Measurements from ENCODE around the gene RASL10A.

RASL10A gene

GRCh38 chr22:29331658-29332300, 16.3 kb upstream of the RASL10A start:
- Mint-ChIP-seq H3K9me3 (no peaks in the 10 kb centered on the region), H3K4me3 (no peak overlapping the region), H3K4me1 (peaks cover 23% of the 10 kb centered on the region), H3K27ac (peak overlapping the region in 1 of 3 experiments; percentile 49), H3K36me3 (ENCODE audit: low read depth) (peaks cover 19% of the 10 kb centered on the region), H3K27me3 (ENCODE audit: low read depth) (no peaks in the 10 kb centered on the region)
- no peak for TF ChIP-seq CTCF (IDR thresholded peaks at IDR 0.05; ENCODE audit: unreplicated experiment in 3 of 3)

GRCh38 chr22:29331213-29331612, 15.7 kb upstream of the RASL10A start:
- Mint-ChIP-seq H3K4me3 (no peak overlapping the region), H3K4me1 (peaks cover 27% of the 10 kb centered on the region), H3K27me3 (ENCODE audit: low read depth) (no peaks in the 10 kb centered on the region), H3K9me3 (no peaks in the 10 kb centered on the region), H3K36me3 (ENCODE audit: low read depth) (peaks cover 16% of the 10 kb centered on the region), H3K27ac (peak overlapping the region in 2 of 3 experiments; percentile 61 to 73)
- no peak for TF ChIP-seq CTCF (IDR thresholded peaks at IDR 0.05; ENCODE audit: unreplicated experiment in 3 of 3)

DNA sequence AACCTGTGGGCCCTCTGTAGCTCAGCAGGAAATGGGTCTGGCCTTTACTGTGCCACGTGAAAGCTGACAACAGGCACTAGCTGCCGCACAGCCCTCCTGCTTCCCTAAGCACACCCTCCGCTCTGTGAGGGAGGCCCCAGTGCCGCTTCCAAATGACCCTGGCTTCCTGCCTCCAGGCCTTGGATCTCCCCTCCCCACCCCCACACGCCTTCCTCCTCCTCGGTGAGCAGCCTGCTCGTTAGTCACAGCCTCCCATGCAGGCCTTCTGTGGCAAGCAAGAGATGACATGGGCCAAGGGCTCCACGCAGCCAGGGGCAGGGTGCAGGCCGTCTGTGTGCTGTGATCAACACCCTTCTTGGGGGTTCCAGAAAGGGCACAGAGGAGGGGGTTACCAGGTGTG, 15.3 kb upstream of the RASL10A start:
- H3K36me3 Mint-ChIP-seq (ENCODE audit: low read depth): peaks cover 12% of the 10 kb centered on the region
- H3K27ac Mint-ChIP-seq: peak overlapping the region; percentile 61 to 73 (median 63)
- H3K27me3 Mint-ChIP-seq (ENCODE audit: low read depth): no peaks in the 10 kb centered on the region
- no peak overlapping the region for H3K4me3 Mint-ChIP-seq
- no peaks in the 10 kb centered on the region for H3K9me3 Mint-ChIP-seq
- no peak for TF ChIP-seq CTCF (IDR thresholded peaks at IDR 0.05; ENCODE audit: unreplicated experiment in 3 of 3)
- H3K4me1 Mint-ChIP-seq: peaks cover 27% of the 10 kb centered on the region

DNA sequence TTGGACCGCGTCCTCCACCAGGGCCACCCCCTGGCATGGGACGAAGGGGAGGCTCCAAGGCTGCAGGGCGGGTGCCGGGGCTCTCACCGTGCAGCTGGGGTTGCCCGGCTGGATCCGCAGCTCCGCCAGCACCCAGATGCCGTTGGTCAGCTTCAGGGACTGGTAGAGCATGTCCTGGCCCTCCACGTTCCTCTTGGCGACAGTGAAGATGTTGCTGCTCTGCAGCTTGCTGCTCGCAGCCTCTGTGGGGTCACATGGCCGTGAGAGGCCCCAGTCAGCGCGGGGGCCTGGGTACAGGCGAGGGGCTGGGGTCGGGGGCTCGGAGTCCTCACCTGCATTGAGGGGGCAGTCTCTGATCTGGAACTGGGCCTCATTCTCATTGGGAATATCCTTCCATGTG, 14.8 kb upstream of the RASL10A start:
- TF ChIP-seq CTCF (IDR thresholded peaks at IDR 0.05; ENCODE audit: unreplicated experiment in 3 of 3): no peak
- no peaks in the 10 kb centered on the region for H3K27me3 Mint-ChIP-seq (ENCODE audit: low read depth)
- H3K9me3 Mint-ChIP-seq: no peaks in the 10 kb centered on the region
- H3K27ac Mint-ChIP-seq: peak overlapping the region; percentile 61 to 73 (median 63)
- H3K4me1 Mint-ChIP-seq: peaks cover 27% of the 10 kb centered on the region
- no peak overlapping the region for H3K4me3 Mint-ChIP-seq
- peaks cover 8% of the 10 kb centered on the region for H3K36me3 Mint-ChIP-seq (ENCODE audit: low read depth)

DNA sequence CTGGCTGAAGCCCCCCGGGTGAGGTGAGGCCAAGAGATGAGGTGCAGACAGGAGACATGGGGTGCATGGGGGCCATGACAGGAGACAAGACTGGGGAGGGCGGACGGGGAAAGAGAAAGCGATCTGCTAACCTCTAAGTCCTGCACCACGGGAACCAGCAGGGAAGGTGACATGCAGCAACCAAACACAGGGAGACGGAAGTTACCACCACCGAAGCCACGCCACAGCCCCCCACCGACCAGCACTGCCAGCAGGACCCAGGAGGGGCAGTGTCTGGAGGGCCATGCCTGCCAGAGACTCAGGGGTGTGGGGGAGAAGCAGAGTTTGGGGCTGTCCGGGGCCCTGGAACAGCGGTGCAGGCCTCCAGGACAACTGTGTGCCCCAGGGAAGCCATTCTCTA, 14.1 kb upstream of the RASL10A start:
- H3K27me3 Mint-ChIP-seq (ENCODE audit: low read depth): no peaks in the 10 kb centered on the region
- H3K27ac Mint-ChIP-seq: peak overlapping the region in 2 of 3 experiments; percentile 36 to 51
- H3K4me3 Mint-ChIP-seq: no peak overlapping the region
- peaks cover 8% of the 10 kb centered on the region for H3K36me3 Mint-ChIP-seq (ENCODE audit: low read depth)
- no peak for TF ChIP-seq CTCF (IDR thresholded peaks at IDR 0.05; ENCODE audit: unreplicated experiment in 3 of 3)
- no peaks in the 10 kb centered on the region for H3K9me3 Mint-ChIP-seq
- peaks cover 27% of the 10 kb centered on the region for H3K4me1 Mint-ChIP-seq

Measured in nephron (organoid).